ENCODE results near the gene TENM3. TPM values are rescaled to one million over a fixed set of nuclear protein-coding genes. Genes with fewer than 3 reads are reported as not detected.

The TENM3 gene
- total RNA-seq, 1 donor from 2014 or later = 40.4 TPM

DNA sequence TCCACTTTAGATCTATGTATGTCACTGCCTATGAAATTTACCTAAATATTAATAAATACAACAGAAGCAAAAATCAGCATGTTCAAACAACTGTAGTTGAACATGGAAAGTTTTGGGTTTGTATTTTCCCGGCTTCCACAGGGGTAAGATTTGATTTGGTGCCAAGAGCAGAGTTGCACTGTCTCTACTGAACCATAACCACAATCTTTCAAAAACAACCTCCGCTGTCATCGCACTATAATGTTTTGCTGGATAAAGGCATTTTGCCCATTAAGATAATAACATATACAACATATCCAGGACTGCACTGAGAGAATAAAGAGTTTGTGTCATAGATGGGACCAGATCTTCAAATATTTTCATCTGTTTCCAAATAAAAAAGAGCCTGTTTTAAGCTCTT lies 94.9 kb downstream of the TENM3 start:
- TF ChIP-seq, protein P1, sequence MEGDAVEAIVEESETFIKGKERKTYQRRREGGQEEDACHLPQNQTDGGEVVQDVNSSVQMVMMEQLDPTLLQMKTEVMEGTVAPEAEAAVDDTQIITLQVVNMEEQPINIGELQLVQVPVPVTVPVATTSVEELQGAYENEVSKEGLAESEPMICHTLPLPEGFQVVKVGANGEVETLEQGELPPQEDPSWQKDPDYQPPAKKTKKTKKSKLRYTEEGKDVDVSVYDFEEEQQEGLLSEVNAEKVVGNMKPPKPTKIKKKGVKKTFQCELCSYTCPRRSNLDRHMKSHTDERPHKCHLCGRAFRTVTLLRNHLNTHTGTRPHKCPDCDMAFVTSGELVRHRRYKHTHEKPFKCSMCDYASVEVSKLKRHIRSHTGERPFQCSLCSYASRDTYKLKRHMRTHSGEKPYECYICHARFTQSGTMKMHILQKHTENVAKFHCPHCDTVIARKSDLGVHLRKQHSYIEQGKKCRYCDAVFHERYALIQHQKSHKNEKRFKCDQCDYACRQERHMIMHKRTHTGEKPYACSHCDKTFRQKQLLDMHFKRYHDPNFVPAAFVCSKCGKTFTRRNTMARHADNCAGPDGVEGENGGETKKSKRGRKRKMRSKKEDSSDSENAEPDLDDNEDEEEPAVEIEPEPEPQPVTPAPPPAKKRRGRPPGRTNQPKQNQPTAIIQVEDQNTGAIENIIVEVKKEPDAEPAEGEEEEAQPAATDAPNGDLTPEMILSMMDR (IDR thresholded peaks at IDR 0.05; ENCODE audit: unreplicated experiment) = no peak
- Mint-ChIP-seq H3K27ac (no peak overlapping the region), H3K9me3 (ENCODE audit: low read depth) (no peaks in the 10 kb centered on the region), H3K27me3 (no peaks in the 10 kb centered on the region), H3K4me1 (ENCODE audit: low read depth) (peaks cover 4% of the 10 kb centered on the region), H3K4me3 (ENCODE audit: low read depth) (no peak overlapping the region), H3K36me3 (ENCODE audit: insufficient read depth) (no peaks in the 10 kb centered on the region)
- no peak for DNase-seq (ENCODE audit: low spot score, unreplicated experiment)

DNA sequence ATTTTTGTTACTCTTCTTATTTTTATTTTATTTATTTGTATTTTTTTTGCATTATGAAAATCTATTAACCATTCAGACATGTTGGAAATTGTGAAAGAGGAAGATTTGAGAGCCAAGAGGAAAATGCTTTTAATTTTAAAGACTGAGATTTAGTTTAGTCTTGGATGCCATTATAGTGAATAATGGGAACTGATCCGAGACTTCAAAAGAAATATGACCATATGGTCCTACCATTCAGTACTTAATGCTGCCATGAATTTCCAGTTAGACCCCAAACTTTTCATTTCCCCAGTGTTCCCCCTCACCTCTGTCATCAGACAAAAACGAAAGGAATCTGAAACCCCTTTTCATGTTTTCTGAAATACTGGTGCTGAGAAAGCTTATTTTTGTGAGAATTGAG lies 95.5 kb downstream of the TENM3 start:
- no peaks in the 10 kb centered on the region for H3K36me3 Mint-ChIP-seq (ENCODE audit: insufficient read depth)
- TF ChIP-seq, protein P1 (IDR thresholded peaks at IDR 0.05; ENCODE audit: unreplicated experiment) = no peak
- H3K4me1 Mint-ChIP-seq (ENCODE audit: low read depth) = peaks cover 6% of the 10 kb centered on the region
- H3K27me3 Mint-ChIP-seq = no peaks in the 10 kb centered on the region
- no peak for DNase-seq (ENCODE audit: low spot score, unreplicated experiment)
- H3K27ac Mint-ChIP-seq = no peak overlapping the region
- no peak overlapping the region for H3K4me3 Mint-ChIP-seq (ENCODE audit: low read depth)
- H3K9me3 Mint-ChIP-seq (ENCODE audit: low read depth) = no peaks in the 10 kb centered on the region

DNA sequence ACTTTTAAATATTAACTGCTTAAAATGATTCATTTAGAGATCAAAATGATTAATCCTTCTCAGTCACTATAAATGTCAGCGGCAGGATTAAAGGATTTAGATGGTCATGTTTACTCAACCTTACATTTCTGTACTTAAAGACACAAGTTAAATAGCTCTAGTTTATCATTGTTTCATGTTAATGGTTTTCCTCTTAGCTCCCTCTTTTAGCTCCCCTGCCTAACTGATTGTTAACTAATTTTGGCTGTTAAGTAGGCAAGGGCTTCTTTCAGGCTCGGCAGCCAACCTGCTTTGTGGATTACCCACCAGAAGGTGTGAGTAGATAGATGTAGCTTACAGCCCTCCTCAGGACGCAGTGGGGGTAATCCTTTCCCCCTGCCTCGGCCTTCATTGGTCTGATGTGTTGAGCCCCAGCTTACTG lies 96.0 kb downstream of the TENM3 start:
- Mint-ChIP-seq H3K9me3 (ENCODE audit: low read depth) (no peaks in the 10 kb centered on the region), H3K27me3 (no peaks in the 10 kb centered on the region), H3K4me1 (ENCODE audit: low read depth) (peaks cover 7% of the 10 kb centered on the region)

DNA sequence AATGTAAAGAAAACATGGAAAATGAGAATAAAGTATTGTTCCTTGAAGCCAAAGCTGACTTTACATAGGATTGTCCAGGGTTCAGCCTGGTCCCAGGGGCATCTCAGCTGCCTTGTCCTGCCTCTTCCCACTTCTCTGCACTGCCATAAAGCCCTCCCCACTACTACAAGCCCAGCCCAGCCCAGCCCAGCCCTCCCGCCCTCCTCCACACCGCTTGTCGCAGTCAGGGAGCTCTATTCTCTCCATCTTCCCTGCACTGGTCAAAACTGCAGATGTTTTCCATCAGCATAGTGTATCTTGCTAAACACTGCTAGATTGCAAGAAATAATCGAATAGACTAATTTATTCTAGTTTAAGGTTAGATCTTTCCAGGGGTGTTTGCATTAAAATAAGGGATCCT lies 100.3 kb downstream of the TENM3 start:
- Mint-ChIP-seq H3K4me3 (ENCODE audit: low read depth) (no peak overlapping the region), H3K4me1 (ENCODE audit: low read depth) (peaks cover 21% of the 10 kb centered on the region), H3K9me3 (ENCODE audit: low read depth) (no peaks in the 10 kb centered on the region), H3K27ac (no peak overlapping the region), H3K36me3 (ENCODE audit: insufficient read depth) (peaks cover 1% of the 10 kb centered on the region), H3K27me3 (no peaks in the 10 kb centered on the region)
- TF ChIP-seq, protein P1 (IDR thresholded peaks at IDR 0.05; ENCODE audit: unreplicated experiment) = no peak
- DNase-seq (ENCODE audit: low spot score, unreplicated experiment) = no peak

More for the DNA sequence above, 96.0 kb downstream of the TENM3 start:
- no peak overlapping the region for H3K27ac Mint-ChIP-seq
- no peaks in the 10 kb centered on the region for H3K36me3 Mint-ChIP-seq (ENCODE audit: insufficient read depth)
- H3K4me3 Mint-ChIP-seq (ENCODE audit: low read depth) = no peak overlapping the region
- TF ChIP-seq, protein P1 (IDR thresholded peaks at IDR 0.05; ENCODE audit: unreplicated experiment) = no peak
- DNase-seq (ENCODE audit: low spot score, unreplicated experiment) = no peak

DNA sequence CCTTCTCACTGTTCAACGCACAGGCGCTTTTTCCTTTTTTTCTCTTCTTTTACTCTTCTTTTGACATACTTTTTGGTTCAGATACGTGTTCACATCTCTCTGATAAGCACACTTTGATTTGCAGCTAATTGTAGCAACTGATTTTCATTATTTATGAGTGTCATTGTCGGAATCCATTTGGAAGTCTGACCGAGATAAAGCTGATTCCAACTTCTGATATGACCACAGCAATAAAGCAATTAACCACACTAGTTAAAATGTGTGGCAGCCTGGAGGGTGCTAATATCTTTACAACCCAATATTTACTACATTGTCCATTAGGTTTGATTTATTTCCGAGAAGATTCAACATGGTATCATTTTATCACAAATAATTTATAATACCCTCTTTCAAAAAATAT lies 101.8 kb downstream of the TENM3 start:
- Mint-ChIP-seq H3K4me3 (ENCODE audit: low read depth) (no peak overlapping the region), H3K36me3 (ENCODE audit: insufficient read depth) (peaks cover 1% of the 10 kb centered on the region), H3K9me3 (ENCODE audit: low read depth) (no peaks in the 10 kb centered on the region), H3K27me3 (no peaks in the 10 kb centered on the region), H3K4me1 (ENCODE audit: low read depth) (peaks cover 21% of the 10 kb centered on the region), H3K27ac (no peak overlapping the region)
- DNase-seq (ENCODE audit: low spot score, unreplicated experiment) = no peak
- TF ChIP-seq, protein P1 (IDR thresholded peaks at IDR 0.05; ENCODE audit: unreplicated experiment) = no peak

All from progenitor cell of endocrine pancreas (in vitro differentiated cells).